A673 (cell line): ENCODE data around the gene CRADD. TPM values are rescaled to one million over a fixed set of nuclear protein-coding genes. Genes with fewer than 3 reads are reported as not detected.

Experiments
- BruUV-seq: library from RNA; stranded (reverse); fragments of 400-500 nt; replicated peaks from 2 replicates; lab custom pipeline; 2021; lab: Mats Ljungman, UMichigan
- CTCF ChIA-PET: fragments of 300-600 bp; sonication (Branson Sonifier 250); formaldehyde crosslinking; loops from one replicate; lab custom pipeline; 2022; ENCODE audit warnings: antibody characterized with exemption; lab: Charles Lee
- POLR2A ChIA-PET: fragments of 300-600 bp; sonication (Branson Sonifier 250); formaldehyde crosslinking; loops from one replicate; lab custom pipeline; 2022; ENCODE audit warnings: antibody characterized with exemption; ENCODE audit not compliant: low non-redundant PET; lab: Charles Lee
- DNase-seq: peaks from one replicate; pipeline ENCODE4 v3.0.0-alpha.2; 2015; ENCODE audit warnings: low spot score
- H3K27ac ChIP-seq: fragments of 200-600 bp; sonication (generic); 2 replicates; pipeline ENCODE4 v1.5.1; 2016; ENCODE audit warnings: mixed run types, low read depth, mild to moderate bottlenecking, mixed read lengths, antibody characterized with exemption, low read length; ENCODE audit not compliant: poor library complexity, severe bottlenecking
- H3K27me3 ChIP-seq: fragments of 200-600 bp; sonication (generic); replicated peaks from 2 replicates; pipeline ENCODE4 v1.6.1; 2017; ENCODE audit warnings: mixed run types, low read depth, mild to moderate bottlenecking, mixed read lengths, antibody characterized with exemption, low read length; ENCODE audit not compliant: insufficient read depth, poor library complexity
- H3K36me3 ChIP-seq: fragments of 200-600 bp; sonication (generic); 2 replicates; pipeline ENCODE4 v1.6.1; 2016; ENCODE audit warnings: mixed run types, mild to moderate bottlenecking, mixed read lengths, antibody characterized with exemption, low read length; ENCODE audit not compliant: insufficient read depth, poor library complexity, severe bottlenecking
- H3K4me1 ChIP-seq: fragments of 200-600 bp; sonication (generic); 2 replicates; pipeline ENCODE4 v1.6.1; 2017; ENCODE audit warnings: mixed run types, mild to moderate bottlenecking, mixed read lengths, antibody characterized with exemption, low read length; ENCODE audit not compliant: insufficient read depth, poor library complexity, severe bottlenecking
- H3K4me3 ChIP-seq: fragments of 200-600 bp; sonication (generic); 2 replicates; pipeline ENCODE4 v1.5.1; 2016; ENCODE audit warnings: low read depth, mixed run types, mild to moderate bottlenecking, mixed read lengths, low read length; ENCODE audit not compliant: poor library complexity, severe bottlenecking
- H3K9me3 ChIP-seq: fragments of 200-600 bp; sonication (generic); 2 replicates; pipeline ENCODE4 v1.6.1; 2016; ENCODE audit warnings: mixed run types, low read depth, mild to moderate bottlenecking, mixed read lengths, antibody characterized with exemption, low read length; ENCODE audit not compliant: poor library complexity, severe bottlenecking
- CTCF ChIP-seq: fragments of 300-800, 200-600 bp; sonication (generic); conservative IDR thresholded peaks from 2 replicates; pipeline ENCODE4 v1.5.1; 2017; ENCODE audit warnings: low read depth, mild to moderate bottlenecking, antibody characterized with exemption, low read length, moderate library complexity, mixed read lengths
- EZH2 ChIP-seq: fragments of 200-600 bp; sonication (generic); IDR thresholded peaks from 2 replicates; pipeline ENCODE4 v1.6.1; 2017; ENCODE audit warnings: borderline replicate concordance, low read depth, mild to moderate bottlenecking, mixed read lengths, antibody characterized with exemption, low read length; ENCODE audit not compliant: poor library complexity, severe bottlenecking
- intact Hi-C: fragments of 100-400 bp; cut with micrococcal nuclease; formaldehyde crosslinking; loops from one replicate; pipeline ENCODE4 v1.10.0; 2022; ENCODE audit not compliant: unreplicated experiment
- total RNA-seq: library from RNA; stranded (reverse); gene quantifications from 2 replicates; pipeline ENCODE4 v1.2.3, GENCODE V29; 2021

Gene CRADD
- total RNA-seq, 1 experiment from 2014 or later = 9.1 TPM

GRCh38 chr12:93939641-93940325, 262.6 kb downstream of the CRADD start:
- H3K27ac ChIP-seq = no peak overlapping the region
- BruUV-seq = no TSS peak
- DNase-seq = no peak
- intact Hi-C loops = no loop called here
- TF ChIP-seq EZH2 (no peak), CTCF (no peak)
- H3K9me3 ChIP-seq = peaks cover 4% of the 10 kb centered on the region
- no peaks in the 10 kb centered on the region for H3K4me1 ChIP-seq
- no peak overlapping the region for H3K4me3 ChIP-seq
- ChIA-PET CTCF (no interaction called here), POLR2A (no interaction called here)
- H3K27me3 ChIP-seq = no peaks in the 10 kb centered on the region
- H3K36me3 ChIP-seq = no peaks in the 10 kb centered on the region

- ChIA-PET CTCF (no interaction called here), POLR2A (no interaction called here)
- DNase-seq = no peak
- Histone ChIP-seq H3K27me3 (no peaks in the 10 kb centered on the region), H3K27ac (no peak overlapping the region), H3K4me3 (no peak overlapping the region), H3K4me1 (no peaks in the 10 kb centered on the region), H3K36me3 (no peaks in the 10 kb centered on the region), H3K9me3 (no peaks in the 10 kb centered on the region)
- no peak for TF ChIP-seq EZH2
- no peak for TF ChIP-seq CTCF
- intact Hi-C loops = no loop called here
- BruUV-seq = no TSS peak
Observed at GRCh38 chr12:93943780-93944179, 266.6 kb downstream of the CRADD start.

DNA sequence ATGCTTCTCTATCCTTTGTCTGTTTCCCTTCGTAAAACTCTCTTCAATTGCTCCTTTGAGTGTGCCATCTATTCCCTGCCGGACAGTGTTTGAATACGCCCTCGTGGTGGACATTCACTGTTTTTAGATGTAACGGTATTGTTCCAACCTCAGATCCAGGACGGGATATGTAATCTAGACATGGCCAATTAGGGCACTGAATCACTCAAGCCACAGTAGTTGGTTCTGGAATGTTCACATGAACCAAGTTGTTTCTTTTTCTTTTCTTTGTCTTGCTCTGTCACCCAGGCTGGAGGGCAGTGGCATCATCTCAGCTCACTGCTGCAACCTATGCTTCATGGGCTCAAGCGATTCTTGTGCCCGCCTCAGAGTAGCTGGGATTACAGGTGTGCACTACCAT, 267.0 kb downstream of the CRADD start:
- TF ChIP-seq CTCF = no peak
- TF ChIP-seq EZH2 = no peak
- H3K4me3 ChIP-seq = no peak overlapping the region
- H3K27me3 ChIP-seq = no peaks in the 10 kb centered on the region
- CTCF ChIA-PET = no interaction called here
- no peaks in the 10 kb centered on the region for H3K36me3 ChIP-seq
- intact Hi-C loops = no loop called here
- no peak for DNase-seq
- no TSS peak for BruUV-seq
- H3K9me3 ChIP-seq = no peaks in the 10 kb centered on the region
- no peak overlapping the region for H3K27ac ChIP-seq
- POLR2A ChIA-PET = no interaction called here
- no peaks in the 10 kb centered on the region for H3K4me1 ChIP-seq

Other genes starting within 250 kb of the CRADD start
- gene UBE2N, start 235.4 kb upstream of the CRADD start, total RNA-seq = 164 and 177 TPM in 2 replicates
- 179 and 196 TPM in 2 replicates for gene MRPL42, start 209.9 kb upstream of the CRADD start, total RNA-seq
- 1.3 and 1.6 TPM in 2 replicates for gene SOCS2, start 104.7 kb upstream of the CRADD start, total RNA-seq